ENCODE measurements around the gene TFG.

TFG gene

DNA sequence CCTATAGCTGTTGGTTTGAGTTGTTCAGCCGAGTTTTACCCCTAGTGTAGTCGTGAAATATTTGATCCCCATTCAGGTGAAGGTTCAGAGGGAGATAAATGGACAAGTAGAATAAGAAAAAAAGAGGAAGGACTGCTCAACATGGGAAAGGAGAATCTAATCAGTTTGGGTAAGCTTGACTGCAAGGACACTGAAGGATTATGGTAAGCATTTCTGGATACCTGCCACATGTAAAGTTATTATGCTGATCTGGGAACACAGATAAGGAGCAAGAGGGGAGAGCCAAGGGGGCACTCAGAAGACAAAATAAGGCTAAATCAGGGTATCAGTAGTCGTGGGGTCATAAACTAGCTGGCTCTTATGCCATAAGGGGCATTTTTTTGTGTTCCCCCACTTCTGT, 49.9 kb downstream of the TFG start:
- no peak for DNase-seq

DNA sequence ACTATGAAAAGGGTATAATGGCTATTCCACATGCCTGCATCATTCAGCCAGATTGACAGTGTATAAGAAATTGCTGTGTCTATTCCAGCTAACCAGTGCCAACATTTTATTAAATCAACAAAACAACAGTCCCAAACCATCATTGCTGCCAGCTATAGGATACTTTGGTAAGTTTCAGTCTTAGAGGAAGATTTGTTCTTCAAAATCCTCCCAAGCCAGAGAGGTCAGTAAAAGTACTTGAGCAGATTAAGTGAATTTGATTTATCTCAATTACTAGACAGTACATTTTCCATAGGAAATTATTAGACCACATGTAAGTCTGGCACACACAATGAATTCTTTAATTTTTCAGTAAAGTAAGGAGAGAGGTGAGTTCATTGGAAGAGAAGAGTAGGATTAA, 50.7 kb downstream of the TFG start:
- DNase-seq: no peak

DNA sequence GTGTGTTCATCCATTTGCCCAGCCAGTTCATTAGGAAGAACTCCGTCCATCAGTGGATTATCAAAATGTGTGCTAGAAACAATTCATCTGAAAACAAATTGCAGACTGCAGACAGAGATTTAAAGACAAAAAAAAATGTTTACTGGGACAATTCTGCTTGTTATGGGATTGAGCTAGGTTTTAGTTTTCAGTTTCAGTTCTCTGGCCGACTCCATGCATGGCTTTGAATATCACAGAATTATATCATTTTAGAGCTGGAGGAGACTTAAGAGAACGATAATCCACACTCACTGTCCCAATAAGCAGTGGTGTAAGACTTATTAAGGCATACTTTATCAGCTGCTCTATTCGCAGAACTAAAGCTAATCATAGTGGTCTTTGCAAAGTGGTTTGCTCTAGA, 51.1 kb downstream of the TFG start:
- no peak for DNase-seq

DNA sequence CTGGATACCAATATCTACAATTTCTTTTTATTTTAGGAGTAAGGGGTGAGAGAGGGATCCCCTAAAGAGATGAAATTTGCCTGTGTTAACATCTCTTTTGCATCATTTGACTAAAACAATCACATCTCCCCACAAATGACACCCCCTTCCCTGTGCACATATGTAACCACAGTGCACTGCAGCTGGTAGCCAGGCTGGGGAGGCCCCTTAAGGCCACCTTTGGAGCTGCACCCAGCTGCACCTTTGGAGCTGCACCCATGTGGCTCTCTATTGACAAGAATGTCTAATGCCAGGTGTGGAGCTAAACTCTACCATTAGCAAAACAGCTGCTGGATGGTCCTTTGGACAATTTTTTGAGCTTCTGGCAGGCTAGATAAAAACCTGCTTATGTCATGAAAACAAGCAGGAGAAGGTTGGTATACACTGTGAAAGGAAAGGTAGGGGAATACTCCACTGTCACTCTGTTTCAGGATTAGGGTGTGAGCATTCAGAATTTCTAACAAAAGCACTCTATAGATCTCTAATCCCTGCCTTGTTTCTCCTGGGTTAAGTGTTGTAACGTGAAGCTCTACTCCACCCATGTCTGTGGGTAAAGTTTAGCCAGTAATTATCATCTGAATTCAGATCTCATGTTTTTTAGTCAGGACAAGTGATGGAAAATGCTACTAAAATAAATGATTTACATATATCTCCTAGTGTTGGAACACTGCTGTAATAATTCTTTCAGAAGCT, 52.1 kb downstream of the TFG start:
- DNase-seq: no peak

DNA sequence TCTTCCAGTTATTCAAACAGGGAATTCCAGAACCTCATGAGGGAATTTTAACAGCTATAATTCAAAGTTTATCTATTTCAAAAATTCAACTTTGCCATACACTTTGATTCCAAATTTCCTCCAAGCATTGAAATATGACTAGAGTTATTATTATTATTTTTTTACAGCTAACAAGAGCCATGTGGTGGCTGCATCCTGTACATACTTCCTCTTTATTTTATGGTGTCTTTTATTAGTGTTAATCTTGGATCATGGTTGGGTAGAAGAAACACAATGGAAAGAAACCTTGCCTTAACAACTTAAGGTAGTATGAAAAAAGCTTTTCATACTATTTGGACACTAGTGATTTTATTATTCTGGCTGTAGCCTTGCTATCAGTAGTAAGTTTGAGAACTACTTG, 52.7 kb downstream of the TFG start:
- no peak for DNase-seq

DNA sequence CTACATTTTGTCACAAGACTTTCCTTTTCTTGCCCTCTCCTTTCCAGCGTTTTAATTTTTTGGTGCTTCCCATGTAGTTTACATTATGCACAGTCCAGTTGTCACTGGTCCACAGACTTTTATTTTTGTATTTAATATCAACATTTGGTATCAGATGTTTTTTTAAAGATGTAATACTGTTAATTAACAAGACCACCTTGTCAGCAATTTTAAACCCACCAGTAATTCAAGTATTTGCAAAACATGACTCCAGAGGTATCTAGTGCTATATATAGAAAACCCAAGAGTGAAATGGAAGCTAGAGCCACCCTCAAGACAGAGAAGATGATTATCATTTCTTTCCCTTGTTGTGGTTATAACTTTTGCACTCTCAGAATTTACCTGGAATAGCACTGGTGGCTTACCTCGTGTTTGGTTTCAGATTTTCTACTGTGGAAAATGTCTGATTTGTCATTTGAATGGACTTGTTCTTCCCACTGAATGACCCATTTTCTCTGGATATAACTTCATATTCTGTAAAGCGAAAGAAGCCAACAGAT, 56.2 kb downstream of the TFG start:
- DNase-seq: no peak

DNA sequence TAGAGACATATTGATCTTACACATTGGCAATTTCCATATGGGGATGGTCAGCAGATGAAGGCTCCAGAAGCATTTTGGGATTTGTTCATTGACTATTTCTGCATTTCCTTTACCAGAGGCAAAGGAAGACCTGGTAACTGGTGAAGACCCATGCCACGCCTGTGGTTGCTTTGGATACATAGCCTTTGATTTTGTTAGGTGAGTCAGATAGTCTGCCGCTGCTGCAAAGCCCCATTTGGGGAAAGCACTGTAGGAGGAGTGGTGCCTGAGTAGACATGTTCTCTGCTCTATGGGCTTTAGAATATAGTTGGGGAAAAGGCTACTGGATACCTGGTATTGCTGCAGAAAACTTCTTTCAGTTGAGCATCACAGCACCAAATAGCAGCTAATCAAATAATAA, 56.8 kb downstream of the TFG start:
- no peak for DNase-seq

DNA sequence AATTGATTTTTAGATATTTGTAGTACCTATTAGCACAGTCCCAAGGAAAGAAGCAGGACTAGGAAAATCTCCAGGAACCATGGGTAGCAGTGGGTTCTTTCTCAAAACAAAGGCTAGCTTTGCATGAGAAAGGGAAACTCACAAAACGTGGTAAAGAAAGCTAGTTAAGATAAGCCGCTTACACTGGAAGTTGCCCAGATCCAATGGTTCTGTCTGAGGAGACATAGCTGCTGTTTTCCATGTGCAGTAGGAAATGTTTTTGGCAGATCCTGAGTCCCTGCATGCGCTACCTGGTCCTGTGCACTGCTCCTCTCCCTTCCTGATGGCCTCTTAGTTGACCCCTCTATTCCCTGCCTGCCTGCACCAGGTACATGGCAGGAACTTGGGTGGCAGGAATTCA, 60.4 kb downstream of the TFG start:
- DNase-seq: no peak

DNA sequence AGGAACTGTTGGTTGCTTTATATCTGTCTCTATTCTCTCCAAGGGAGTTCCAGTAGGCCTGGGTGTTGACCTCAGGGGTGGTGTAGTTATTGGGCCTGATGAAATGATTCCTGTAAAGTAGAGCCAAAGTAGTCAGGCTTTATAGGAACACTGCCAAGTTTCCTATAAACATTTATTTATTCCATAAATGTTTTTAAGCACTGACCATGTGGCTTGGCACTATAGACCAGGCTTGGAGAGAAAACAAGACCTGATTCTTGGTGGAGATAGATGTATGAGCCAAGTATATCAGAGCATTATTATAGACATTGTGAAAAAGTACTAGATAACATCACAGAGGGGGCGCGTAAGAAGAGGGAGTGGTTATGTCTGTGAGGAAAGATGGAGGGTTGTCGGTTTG, 65.9 kb downstream of the TFG start:
- DNase-seq: no peak

DNA sequence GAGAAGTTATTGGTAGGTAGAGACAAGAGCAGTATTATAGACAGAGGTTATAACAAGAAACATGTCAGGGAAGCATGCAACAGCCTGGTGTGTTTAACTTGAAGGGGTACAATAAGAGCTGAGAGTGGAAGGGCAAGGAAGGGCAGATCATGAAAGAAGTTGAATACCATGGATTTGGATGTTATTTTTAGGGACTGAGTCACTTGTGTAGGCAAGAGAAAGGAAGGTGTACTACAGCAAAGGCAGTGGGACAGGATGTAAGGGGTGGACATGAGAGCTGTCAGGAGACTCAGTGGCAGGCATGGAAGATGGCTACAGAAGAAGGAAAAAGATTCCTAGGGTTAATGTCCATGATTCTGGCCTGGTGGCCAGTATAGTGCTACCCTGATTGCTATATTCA, 66.4 kb downstream of the TFG start:
- DNase-seq: no peak

DNA sequence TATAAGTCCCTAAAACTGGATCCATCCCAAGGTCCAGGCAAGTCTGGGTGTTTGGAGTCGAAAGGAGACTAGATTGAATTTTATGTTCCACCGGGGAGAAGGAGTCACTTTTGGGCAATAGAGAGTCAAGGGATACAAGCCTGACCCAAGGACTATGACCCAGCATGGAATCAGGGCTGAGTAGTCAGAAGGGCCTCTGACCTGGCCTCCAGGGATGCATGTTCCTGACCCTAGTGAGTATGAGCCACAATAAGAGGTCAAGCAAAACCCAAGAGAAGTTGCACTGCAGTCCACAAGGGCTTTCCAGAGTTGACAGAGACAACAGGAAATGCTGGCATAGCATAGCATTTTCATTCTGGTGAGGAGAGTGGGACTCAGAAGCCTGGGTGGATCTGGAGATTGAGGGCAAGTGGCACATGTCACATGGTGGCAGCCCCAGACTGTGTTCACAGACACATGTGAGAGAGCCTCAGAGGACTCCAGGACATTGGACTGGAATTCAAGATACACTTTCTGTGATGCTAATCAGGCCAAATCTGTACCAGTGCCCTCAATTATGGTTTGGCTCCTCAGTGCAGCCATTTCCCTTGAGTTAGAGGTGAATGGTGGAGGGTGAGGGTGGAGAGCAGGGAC, 66.9 kb downstream of the TFG start:
- DNase-seq: no peak

DNA sequence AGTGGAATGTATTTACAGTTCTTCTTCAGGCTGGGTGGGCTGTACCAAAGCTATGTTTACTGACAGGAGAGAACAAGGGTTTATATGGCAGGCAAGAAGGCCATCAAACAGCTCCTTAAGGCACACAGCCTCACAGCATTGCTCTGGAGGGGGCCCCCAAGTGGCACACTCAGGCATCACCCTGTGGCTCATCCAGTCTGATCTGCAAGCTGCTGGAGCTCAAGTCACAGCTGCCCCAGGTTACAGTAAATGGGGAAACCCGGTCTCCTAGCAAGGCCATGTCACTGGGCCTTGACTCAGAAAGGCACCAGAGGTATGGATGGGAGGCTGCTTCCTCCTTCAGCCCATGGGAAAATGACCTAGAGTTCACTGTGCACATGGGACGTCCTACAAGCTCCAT, 67.5 kb downstream of the TFG start:
- no peak for DNase-seq

DNA sequence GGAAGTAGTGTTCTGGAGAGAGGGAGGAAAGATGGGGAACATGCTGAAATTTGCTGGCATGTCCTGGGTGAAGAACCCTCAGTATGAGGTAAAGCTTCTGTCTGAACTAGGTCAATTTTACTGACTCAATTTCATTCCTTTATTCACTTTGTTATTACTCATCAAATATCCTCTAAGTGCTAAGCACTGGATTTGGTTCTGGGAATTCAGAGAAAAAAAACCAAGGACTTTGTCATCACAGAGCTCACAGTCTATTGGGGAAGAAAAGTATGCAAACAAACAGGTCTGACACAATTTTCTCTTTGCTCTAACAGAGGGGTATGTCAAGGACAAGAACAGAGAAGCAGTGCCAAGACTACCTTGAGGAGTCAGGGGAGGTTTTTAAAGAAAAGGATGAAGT, 68.0 kb downstream of the TFG start:
- DNase-seq: no peak

DNA sequence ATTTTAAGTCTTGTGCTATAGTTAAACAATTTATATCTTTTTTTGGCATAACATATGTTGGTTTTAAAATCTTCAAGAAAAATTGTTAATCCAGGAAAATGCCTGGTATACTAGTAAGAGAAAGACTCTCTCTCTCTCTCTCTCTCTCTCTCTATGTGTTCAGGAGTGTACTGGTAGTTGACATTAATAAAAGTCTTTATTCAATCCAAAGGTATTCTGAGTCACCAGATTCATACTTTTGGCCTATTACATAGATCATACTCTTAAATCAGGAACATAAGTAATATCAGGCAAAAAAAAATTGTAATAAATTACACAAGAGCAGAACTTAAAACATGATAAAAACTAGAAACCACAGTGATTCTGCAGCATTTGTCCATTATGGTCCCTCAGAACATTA, 70.2 kb downstream of the TFG start:
- DNase-seq: no peak

DNA sequence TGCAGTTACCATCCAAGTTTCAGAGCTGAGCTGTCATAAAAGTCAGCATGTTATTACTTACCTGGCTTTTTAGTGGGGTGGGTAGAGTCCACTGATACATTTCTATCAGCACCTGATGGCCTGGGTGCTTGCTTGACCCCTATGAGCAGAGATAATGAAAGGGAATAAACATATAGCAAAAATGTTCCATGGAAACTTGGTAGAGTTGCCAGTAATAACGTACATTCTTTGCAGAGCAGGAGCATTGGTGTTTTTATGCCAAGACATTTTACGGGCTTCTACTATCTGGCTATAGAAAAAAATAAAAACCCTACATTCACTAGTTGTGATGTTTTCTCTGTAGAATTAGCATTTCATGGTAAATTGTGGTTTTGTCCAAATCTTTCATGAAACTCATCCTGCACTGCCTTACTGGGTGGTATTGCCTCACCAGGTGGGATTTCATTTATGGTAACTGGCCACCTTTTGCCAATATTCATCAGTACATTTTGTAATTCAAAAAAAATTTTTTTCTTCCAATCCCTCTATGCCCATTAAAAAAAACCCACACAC, 70.9 kb downstream of the TFG start:
- DNase-seq: no peak

DNA sequence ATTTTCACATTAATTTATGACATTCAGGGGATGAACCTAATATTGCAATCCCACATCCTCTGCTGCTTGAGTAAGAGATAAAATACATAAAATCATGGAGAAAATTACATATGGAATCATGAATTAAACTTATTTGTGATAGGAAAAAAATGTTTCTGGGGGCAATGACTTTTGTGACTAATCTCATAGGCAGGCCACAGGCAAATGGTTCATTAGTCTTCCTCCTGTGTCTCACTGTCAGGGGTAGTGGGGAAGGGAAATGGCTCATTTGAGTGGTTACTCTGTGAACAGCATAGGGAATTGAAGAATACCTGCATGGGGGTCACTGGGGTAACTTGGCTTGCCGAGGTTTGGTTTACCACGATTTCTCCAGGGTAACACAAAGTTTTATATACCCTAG, 72.0 kb downstream of the TFG start:
- DNase-seq: no peak

DNA sequence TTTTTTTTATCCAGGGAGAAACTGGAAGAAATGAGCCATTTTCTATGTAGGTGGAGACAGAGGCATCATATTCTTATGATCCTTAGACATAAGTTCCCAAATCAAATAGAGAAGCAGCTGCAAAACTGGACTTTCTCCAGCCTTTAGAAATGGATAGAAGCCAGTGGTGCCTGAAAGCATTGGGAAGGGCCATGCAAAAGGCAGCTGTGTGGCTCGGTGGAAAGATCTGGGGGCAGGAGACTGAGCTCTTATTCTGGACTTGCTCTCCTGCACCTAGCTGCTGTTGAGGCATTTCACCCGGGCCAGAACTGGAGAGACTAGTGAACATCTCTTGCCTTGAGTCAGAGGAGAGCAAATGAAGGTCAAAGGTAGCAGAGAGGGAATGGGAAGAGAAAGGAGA, 73.1 kb downstream of the TFG start:
- DNase-seq: no peak

DNA sequence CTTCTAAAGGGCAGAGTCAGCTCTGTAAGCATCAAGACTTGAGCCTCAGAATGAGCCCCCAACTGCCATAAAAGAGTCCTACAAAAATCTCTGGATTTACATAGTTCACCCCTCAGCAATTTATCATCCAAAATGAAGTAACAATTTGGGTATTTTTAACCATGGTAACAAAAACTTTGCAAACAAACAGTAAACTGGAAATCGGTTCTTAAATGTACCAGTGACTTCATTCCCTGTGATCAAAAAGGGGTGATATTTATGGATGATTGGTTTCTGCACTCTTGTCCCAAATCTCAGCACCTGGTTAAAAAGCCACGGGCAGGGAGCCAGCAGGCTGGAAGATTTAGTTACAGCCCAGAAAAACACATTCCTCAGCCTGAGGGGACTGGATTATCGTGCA, 73.6 kb downstream of the TFG start:
- no peak for DNase-seq

DNA sequence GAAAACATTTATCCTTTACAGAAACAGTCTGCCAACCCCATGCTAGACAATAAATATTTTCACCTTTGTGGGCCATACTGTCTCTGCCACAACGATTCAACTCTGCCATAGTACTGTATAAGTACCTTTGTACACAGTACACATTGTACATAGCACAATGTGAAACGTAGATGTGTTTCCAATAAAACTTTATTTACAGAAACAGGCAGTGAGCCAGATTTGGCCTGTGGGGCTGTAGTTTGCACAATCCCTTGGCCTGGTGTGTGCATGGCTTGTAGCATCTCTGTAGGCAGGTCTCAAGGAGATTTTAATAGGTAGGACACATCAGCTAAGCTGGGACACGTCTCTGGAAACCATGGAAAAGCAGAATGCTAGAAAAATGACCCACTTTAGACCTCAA, 74.3 kb downstream of the TFG start:
- DNase-seq: no peak

DNA sequence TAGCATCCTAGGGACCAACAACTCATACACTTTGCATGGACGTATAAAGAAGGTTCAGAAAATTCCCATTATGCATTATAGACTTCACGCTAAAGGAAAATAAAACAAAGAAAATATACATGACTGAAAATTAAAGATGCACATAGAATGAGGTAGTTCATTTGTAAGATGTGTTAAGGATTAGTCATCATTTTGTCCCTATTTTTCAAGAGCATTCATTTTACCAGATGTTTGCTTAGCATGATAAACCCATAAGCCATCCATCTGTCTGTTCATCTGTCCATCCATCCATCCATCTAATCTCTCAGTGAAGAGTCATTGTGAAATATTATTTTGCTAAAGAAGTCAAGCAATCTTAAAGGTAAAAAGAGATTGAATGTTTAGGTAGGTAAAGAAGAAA, 80.3 kb downstream of the TFG start:
- no peak for DNase-seq

DNA sequence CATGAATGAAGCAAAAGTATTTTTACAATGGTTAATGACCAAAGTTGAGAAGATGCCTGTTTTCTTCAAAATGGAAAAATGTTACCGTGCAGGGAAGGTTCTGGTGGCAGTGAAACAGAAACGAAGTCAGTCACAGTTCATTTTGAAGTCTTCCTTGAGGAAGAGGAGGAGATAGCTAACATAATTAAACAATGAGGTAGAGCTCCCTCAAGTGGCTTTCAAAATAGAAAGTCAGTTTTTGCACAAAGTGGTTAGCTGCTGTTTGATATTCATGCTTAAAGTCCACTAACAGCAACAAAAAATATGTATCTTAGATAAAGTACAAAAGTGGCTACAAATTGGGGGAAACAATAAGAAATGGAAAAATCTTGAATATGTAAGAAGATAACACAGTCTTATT, 87.3 kb downstream of the TFG start:
- DNase-seq: no peak

DNA sequence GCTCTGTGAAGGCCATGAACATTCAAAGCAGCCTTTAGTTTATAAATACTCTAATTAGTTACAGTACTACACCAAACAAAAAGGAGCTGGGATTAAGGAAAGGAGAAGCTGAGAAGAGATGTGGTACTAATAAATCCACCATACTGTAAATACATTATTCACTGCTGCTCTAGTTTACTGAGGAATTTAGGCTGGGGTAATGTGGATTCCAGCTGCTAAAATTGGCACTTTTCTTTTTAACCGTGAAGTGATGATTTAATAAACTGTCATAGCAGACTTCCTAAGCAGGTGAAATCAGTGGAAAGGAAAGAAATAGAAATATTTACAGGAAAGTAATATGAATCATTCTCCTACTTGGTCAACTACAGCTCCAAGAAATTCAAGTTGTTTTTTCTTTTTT, 88.7 kb downstream of the TFG start:
- no peak for DNase-seq
